ENCODE results near the gene IL16.
"Not testable (repeated sequence)": the region's sequence is repeated elsewhere in the genome, so short reads cannot be mapped to it uniquely, and the experiment has no call there.

Gene IL16

DNA sequence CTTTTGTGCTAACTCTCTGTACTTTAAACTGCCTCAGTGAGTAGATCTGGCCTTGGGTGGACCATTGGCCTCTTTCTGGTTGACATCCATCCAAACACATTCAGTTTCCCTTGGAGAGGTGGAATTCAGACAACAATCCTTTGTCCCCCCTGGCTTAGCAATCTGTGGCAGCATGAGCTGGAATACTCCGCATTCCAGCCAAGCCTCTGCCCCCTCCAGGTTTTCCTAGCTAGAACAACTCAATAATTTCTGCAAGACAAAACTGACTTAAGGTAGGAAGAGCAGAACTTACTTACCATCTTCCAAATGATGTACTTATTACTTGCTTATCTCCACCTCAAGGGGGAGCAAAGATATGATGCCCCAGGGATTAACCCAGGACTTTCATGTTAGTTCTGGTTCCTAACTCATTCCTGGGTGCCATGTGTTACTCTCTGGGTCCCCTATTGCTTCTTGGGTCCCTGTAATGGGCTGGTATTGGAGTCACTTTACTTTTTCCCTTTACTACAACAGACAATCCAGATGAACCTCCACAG lies 21.8 kb upstream of the IL16 start:
- DNase-seq: no peak

DNA sequence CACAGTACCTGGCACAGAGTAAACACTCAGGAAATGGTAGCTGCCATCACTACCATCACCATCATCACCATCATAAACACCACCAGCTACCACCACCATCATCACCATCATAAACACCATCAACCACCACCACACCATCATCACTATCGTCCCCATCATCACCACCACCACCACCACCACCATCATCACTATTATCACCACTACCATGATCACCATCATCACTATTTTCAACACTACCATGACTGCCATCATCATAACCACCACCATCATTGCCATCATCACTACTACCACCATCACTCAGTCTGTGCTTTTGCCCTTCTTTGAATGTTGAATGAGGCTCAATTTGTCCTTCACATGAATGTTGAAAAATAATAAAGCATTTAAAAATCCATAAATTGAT lies 21.2 kb upstream of the IL16 start:
- DNase-seq: no peak

DNA sequence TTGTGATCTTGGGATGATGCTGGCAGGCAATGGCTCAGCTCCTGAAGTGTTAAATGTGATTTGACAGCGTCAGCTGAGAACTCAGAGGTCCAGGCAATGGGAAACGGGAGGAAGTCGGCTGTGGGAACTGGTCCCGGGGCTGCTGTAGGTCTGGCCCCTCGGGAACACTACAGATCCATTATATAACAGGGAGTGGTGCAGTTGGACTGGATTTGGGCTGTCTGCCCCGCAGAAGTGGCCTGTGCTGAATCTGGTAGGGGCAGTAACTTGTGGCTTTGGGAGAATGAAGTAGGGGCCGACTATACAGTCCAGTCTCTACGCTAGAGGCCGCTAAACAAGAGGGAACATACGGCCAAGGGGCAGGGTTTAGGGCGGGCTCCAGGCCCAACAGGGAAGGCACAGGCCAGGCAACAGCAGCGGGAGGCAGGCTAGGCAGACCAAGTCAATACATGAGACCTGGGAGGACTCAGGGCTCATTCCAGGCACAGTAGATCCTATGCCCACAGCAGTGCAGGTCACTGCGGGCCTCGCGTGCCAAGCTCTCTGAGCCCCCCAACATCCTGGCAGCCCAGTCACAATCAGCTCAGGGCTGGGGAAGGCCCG lies 20.3 kb upstream of the IL16 start:
- no peak for DNase-seq

DNA sequence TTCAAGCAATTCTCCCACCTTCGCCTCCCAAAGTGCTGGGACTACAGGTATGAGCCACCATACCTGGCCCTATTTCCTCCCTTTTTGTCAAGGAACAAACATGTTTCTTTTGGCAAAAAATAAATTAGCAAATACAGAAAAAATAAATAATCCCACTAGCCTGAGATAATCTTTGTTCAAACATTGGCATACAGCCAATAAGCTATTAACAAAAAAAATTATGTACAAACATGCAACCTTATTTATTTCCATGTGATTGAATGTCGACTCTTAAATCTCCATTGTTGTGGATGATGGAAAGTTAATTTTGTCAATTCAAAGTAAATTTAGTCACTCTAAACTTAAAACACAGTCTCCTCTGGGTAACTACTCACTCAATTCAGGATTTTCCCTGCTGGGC lies 18.3 kb upstream of the IL16 start:
- DNase-seq: no peak

DNA sequence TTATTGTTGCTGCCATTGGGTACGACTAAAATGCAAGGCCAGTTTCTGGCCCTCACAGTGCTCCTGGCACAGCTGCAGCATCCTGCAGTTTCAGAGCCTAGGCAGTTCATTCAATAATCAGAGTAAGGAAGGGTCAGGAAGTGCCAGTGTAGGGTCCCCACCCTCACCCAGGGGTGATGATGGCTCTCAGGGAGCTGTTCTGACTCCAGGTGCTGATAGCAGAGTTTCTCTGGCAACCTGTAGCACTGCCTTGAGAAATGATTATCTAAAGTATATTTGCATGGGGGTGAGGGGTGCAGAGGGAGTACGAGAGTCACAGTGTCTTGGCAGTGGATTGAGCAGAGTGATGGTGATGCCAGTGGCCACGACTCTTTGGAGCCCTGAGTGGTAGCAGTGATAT lies 15.5 kb upstream of the IL16 start:
- no peak for DNase-seq

DNA sequence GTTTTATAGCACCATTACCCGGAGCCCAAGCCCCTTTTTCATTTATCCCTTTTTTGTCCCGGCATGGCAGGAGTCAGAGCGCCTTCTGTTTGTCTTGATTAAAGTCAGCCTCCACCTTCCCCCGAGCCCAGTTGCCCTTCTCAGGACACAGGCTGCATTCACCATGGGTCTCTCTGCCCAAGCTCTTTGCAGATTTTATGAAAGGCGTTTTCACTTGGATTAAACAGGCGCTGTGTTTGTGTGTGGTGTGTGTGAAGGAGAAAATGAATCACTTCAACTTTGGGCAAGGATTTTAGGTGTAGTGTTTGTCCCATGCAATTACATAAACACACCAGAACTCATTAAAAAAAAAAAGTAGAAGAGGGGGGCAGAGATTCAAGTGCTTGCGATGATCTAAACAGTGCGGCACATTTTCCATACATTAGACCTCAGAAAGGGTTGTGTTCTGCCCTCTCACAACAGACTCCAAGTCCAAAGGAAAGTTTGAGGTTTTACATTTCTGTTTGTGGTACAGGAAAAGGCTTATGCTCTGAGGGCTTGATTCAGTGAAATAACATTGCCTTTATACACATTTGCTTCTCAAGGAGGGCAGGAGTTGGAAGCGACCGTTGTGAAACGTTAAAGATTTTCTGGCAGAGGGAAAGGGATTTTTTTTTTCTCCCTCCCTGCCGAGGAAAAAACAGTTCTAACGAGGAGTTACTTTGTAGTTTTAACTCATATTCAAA lies 14.5 kb upstream of the IL16 start:
- no peak for DNase-seq

DNA sequence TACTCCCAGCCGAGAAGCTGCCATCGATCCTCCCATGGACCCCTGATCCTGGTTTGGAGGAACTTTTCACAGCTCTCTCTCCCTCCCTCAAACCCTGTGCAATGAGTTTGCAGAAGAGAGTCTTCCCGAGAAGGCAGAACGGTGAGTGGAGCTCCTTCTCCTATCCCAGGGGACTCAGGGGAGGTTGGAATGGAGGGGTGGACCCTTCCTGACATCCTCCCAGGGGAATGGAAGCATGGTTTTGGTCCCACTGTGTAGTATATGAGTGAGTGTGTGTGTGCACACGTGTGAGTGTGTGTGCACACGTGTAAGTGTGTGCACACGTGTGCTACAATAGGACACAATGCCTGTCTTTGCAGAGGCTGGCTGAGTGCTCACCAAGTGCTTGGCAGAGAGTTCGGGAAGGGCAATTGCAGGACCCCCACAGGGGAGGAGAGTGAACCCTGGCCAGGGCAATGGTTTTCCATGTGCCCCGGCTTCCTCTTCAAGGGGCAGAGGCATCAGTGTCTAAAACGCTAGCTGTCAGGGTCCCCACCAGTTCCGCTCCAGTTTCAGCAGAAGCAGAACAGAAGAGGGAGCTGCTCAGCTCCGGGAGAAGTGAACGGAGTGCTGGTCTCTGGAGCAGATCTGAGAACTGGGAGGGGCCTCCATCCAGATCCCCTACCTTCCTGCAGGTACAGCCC lies 13.8 kb upstream of the IL16 start:
- no peak for DNase-seq

DNA sequence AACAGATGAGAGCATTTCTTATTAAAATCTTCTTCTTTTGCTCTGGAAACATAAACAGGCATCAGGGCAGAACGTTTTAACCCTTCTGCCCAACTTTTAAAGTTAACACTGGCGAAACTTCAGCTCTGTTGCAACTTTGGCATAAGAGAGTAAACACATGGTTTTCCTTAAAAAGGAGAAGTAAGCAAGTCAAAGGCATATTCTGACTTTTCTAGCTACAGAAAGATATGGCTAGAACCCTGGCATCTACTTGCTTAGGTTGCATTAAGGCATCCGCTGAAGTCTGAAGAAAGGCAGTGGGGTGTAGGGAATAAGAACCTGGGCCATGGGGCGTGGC lies 13.3 kb upstream of the IL16 start:
- no peak for DNase-seq

DNA sequence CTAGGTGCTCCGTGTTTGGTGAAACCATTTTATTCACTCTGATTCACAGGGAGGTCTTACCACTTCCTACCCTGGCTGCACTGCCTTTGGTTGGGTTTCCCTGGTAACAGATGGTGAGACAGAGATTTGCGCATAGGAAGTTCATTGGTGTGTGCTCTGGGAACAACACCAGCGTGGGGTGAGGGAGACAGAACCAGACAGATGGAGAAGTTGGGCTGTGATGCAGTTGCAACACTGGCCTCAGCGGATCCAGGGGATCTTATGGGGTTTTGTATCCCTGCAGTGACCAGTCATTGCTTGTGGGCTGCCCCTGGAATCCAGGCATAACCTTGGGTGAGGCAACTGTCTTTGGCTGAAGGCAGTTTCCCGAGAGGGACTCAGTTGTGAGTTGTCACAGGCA lies 12.5 kb upstream of the IL16 start:
- no peak for DNase-seq

DNA sequence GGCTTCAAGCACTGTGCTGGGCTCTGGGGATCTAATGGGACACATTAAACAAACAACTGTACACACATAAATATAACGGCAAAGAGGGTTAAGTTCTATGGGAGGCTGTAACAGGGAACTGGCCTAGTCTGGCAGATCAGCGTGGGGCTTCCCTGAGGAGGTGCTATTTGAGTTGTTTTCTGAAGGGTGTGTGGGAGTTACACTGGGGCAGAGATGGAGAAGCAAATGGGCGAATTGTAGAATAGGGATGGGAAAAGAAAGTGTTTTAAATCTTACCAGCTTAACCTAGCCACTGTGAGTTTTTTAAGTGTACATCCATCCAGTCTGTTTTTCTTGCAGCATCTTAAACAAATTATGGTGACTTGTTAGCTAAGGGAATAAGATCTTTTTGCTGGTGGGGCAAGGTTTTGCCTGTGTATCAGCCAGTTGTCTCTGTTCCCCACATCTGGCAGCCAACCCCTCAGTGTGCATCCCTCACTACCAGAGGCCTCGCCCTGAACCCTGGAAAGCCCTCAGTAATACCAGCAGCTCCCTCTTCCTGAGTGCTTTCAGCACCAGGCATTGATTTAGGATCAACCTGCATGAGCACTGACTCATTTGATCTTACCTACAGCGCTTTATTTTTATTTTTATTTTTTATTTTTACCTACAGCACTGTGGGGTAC lies 10.9 kb upstream of the IL16 start:
- DNase-seq: no peak

DNA sequence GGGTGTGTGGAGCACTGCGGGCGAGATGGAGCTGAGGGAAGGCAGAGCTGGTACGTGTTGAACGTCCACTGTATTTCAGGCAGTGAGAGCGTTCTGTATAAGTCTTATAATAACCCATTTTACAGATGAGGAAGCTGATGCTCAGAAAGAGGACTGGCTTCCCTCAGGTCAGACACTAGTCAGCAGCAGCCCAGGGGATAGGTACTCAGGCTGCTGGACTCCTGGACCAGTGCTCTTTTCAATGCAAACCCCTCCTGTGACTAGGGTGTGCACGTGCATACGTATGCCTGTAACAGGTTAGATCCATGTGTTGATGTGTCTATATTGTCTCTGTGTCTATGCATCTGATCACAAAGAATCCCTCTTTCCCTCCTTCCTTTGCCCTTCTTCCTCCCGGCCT lies 8.3 kb upstream of the IL16 start:
- DNase-seq: no peak

DNA sequence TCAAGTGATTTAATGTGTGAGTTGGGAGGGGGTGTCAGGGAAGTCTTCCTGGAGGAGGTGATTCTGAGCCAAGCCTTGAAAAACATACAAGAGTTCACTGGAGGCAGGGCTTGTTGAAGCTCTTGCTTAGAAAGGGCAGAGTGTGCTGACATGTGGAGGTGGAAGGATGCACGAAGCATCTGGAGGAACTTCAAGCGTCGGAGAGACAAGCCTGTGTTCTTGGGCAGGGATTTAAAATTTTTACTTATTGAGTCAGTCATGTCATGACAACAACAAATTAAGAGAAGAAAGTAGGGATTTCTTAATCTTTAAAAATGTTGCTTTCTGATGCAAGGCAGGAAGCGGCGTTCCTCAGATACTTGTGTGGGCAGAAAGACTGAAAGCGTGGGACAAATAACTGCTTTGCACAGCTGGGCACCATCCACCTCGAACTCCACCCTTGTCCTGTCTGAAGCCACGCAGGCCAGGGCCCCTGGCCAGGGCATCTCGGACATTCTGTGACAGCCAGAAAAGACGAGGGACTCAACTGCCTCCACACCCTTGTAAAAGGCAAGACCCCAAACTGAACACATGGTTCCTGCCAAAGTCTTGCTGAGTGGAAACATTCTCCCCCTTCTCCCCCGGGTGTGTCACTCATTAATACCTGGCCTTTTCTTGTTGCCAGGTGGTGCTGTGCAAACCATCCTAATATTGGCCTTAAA lies 6.9 kb upstream of the IL16 start:
- DNase-seq: no peak

DNA sequence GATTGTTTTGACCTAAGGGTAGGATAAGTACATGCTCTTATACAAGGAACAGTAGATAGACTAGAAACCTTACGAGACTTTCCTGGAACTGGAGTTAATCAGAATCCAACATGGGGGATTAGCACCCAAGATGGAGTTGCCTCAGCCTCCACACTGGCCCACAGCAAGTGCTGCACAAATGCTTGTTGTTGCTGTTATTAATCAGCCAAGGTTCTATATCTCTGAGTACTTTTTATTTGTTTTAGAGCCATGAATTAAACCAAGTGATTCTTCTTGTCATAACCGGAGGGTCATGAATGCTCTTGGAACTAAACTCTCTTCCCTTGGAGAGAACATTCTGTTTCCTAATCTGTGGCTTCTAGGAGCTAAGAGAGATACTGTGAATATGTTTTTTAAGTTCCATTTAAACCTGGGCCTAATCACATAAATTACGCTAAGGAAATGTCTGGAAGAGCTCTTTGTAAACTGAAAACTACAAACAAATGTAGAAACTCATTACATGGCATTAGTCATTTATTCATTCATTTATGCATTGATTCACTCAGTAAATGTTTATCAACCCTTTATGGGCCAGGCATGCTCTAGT lies 5.7 kb upstream of the IL16 start:
- DNase-seq: no peak

DNA sequence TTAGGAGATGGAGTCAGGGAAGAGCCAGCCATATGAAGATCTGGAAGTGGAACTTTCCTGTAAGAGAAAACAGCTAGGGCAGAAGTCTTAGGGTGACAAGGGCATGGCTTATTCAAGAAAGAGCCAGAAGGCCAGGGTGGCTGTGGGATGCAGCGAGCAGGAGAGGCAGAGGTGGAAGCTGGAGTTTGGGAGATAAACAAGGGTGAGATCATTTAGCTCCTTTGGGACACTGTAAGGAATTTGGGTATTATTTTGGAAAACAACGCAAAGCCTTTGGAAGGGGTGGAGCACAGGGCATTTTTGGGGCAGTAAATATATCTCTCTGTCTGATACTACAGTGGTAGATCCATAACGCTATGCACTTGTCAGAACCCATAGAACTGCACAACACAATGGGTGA lies 5.0 kb upstream of the IL16 start:
- DNase-seq: no peak

DNA sequence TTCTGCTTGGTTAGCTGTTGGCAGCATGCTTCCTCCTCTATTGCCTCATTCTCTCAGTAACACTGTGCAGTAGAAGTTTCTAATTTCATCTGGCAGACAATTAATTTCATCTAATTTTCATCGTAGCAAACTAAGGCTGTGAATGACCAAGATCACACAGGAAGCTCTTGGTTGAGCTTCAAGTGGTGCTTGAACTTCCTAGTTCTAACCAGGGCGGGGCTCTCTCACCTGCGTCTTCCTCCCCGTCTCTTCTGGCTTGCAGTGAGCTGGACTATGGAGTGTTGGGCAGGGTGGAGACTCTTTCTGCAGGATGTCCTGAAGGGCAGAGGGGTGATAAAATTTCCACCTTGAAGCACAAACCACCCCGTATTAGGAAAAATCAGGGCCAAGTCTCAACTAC lies 2.0 kb upstream of the IL16 start:
- no peak for DNase-seq

DNA sequence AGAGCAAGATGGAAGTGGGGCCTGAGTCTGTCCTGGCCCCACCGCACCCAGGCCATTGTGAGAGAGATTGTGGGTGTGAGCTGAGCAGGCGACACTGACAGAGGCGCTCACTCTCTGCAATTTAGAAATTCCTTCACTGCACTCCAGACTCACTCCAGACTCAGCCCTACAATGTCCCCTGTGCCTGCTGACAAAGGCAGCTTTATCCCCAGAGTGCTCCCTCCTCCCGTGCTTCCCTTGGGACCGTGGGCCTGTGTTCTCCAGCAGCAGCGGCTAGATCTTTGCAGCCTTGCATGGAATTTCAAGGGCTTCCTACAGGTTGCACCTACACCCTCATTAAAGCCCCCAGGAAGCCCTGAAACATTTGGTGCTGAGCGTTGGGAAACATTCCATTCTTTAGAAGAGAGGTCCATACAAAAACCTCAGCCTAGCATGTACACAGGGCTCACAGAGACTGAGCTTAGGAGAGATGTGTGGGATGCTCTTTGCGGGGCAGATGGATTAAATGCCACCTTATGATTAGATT lies 1.3 kb upstream of the IL16 start:
- DNase-seq: no peak

DNA sequence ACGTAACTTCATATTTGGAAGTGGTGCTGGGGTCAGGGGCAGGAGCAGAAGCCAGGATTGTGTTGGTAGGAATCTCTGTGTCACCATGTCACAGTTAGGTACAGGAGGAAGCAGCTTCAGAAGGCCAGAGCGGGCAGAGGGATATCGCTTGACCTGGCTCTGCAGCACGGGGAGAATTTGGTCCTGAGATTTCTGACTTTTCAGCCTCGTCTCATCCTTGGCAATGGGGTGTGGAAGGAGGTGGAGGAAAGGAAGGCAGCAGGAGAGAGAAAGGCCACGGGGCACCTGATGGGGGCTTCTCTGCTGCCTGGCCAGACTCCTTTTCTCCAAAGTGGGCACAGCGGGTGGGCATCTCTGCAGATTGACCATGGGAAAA lies 564 bp downstream of the IL16 start:
- DNase-seq: no peak

DNA sequence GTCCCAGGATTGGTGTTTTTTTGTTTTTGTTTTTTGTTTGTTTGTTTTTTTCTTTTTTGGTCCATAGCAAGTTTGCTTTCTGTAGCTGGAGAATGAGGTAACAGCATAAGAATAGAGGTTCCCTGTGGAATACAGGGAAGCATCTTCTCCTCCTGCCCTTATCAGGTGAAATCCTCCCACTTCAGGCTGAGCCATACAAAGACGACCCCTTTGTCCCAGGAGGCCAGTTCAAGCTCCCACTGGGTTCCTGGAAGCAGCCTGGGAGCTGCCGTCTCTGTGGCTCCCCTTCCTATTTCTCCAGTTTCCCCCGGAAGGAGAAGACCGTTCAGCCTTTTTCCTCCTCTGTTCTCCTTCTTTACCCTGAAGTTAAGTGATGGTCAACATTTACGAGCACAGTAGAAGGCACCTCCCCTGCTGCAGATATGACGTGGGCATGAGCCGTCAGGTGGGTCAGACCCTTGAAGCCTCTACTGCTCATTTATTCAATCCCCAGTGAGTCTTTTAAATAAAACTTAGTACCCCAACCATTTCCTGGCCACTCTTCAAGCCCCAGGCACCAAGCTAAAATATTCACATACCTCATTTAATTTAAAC lies 1.1 kb downstream of the IL16 start:
- DNase-seq: no peak

DNA sequence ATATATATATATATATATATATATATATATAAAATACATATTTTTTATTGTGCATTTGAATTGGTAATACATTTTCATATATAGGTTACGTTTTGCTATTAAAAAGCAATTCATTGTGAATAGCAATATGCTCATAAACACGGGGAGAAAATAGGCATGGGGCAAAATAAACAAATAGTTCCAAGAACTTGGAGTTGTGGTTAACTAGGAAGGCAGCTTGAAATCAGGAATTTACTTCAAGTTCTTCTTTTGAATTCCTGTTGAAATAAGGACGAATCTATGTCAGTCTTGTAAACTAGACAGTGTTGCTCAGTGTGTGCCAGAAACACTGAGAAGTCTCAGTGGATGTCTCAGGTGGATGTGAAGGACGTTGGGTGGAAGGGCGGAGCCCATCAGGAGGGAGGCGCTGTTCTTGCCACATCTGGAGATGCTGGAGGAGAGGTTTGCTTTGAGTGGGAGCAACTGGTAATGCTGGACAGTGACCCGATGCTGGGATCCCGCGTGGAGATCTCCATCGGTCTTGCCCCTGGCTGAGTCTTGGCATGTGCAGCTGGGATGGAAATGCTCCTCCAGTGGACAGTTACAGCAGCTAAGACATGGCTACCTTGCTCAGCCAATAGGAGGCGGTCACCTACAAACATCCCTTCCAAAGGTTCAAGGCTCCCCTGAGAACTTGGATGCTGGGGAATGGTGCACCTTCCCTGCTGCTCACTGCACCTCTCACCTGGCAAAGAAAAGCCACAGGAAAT lies 2.5 kb downstream of the IL16 start:
- no peak for DNase-seq

DNA sequence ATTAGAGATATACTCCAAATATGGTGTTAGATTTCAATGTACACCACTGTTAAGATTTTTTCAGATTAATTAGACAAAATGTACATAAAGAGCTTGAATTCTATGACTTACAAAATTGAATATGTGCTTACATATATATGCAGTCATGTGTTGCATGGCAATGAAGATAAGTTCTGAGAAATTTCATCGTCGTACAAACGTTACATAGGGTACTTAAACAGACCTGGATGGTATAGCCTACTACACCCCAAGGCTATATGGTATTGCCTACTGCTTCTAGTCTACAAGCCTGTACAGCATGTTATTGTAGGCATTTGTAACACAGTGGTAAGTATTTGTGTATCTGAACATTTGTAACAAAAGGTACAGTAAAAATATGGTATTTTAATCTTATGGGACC lies 9.3 kb downstream of the IL16 start:
- no peak for DNase-seq

DNA sequence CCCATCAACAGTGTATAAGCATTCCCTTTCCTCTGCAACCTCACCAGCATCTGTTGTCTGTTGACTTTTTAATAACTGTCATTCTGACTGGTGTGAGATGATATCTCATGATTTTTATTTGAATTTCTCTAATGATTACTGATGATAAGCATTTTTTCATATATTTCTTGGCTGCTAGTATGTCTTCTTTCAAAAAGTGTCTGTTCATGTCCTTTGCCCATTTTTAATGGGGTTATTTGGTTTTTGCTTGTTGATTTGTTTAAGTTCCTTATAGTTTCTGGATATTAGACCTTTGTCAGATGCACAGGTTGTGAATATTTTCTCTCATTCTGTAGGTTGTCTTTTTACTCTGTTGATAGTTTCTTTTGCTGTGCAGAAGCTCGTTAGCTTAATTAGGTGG lies 11.3 kb downstream of the IL16 start:
- not testable (repeated sequence) for DNase-seq
